HCT116 (cell line): ENCODE measurements around the gene ASPA. TPM values are rescaled to one million over a fixed set of nuclear protein-coding genes. Genes with fewer than 3 reads are reported as not detected.

Experiments used
- ATAC-seq: fragments of 200-7000 bp; cut with Tn5 transposase; 2 replicates; pipeline ENCODE4 v1.9.1; 2020; ENCODE audit warnings: mild to moderate bottlenecking, moderate library complexity
- BruUV-seq: library from RNA; stranded (reverse); fragments of 400-500 nt; replicated peaks from 2 replicates; lab custom pipeline; 2021; lab: Mats Ljungman, UMichigan
- CTCF ChIA-PET: fragments of 300-600 bp; sonication (Branson Sonifier 250); formaldehyde crosslinking; loops from one replicate; lab custom pipeline; 2021; ENCODE audit warnings: antibody characterized with exemption; lab: Charles Lee
- POLR2A ChIA-PET: fragments of 300-600, 350-600 bp; sonication (Branson Sonifier 250); formaldehyde crosslinking; loops from one replicate; lab custom pipeline; 2021; ENCODE audit warnings: antibody characterized with exemption; lab: Charles Lee
- RAD21 ChIA-PET, 2 experiments: fragments of 300-600 bp; sonication (Branson Sonifier 250); formaldehyde crosslinking; loops; one replicate each; lab custom pipeline; 2023; ENCODE audit warnings: low total read pairs in 2 of 2; ENCODE audit not compliant: uncharacterized antibody in 2 of 2, unreplicated experiment in 2 of 2, low non-redundant PET in 1 of 2; lab: Charles Lee
- DNase-seq: peaks from one replicate; pipeline ENCODE4 v3.0.0-alpha.2; 2010; ENCODE audit warnings: low read depth, low spot score
- H2AFZ ChIP-seq: fragments of 200-600 bp; shearing (Covaris generic), sonication (generic); 2 replicates; pipeline ENCODE4 v1.6.1; 2017; ENCODE audit warnings: low read depth, mixed run types, mixed read lengths, antibody characterized with exemption, low read length; ENCODE audit not compliant: poor library complexity, severe bottlenecking
- H3K27ac ChIP-seq: 2 replicates; pipeline ENCODE4 v1.5.1; 2012; ENCODE audit warnings: low read depth, low read length
- H3K27me3 ChIP-seq: fragments of 200-600 bp; sonication (generic); 2 replicates; pipeline ENCODE4 v1.6.1; 2016; ENCODE audit warnings: mixed run types, low read length, mixed read lengths; ENCODE audit not compliant: insufficient read depth
- H3K36me3 ChIP-seq, 2 experiments: fragments of 200-500 bp in 1 of 2; fragments of 200-600 bp in 1 of 2; sonication (Bioruptor generic) in 1 of 2; sonication (generic) in 1 of 2; 2 replicates each; pipeline versions ENCODE4 v1.5.1 to v1.6.1; 2014 to 2016; ENCODE audit warnings: low read length in 2 of 2, inconsistent platforms in 1 of 2, mixed read lengths in 1 of 2, mixed run types in 1 of 2; ENCODE audit not compliant: insufficient read depth in 2 of 2, control insufficient read depth in 1 of 2
- H3K4me1 ChIP-seq, 2 experiments: fragments of 200-600 bp in 1 of 2; sonication (generic) in 1 of 2; 2 replicates each; pipeline versions ENCODE4 v1.5.1 to v1.6.1; 2012 to 2017; ENCODE audit warnings: low read length in 2 of 2, inconsistent platforms in 1 of 2, mild to moderate bottlenecking in 1 of 2, mixed read lengths in 1 of 2, mixed run types in 1 of 2, moderate library complexity in 1 of 2; ENCODE audit not compliant: insufficient read depth in 2 of 2, control insufficient read depth in 1 of 2
- H3K4me2 ChIP-seq: fragments of 200-600 bp; sonication (generic); 2 replicates; pipeline ENCODE4 v1.6.1; 2017; ENCODE audit warnings: mixed run types, low read length, mixed read lengths
- H3K4me3 ChIP-seq, 2 experiments: fragments of 200-600 bp in 1 of 2; sonication (generic) in 1 of 2; replicated peaks in 1 of 2; 2 replicates each; pipeline ENCODE4 v1.5.1; 2011 to 2016; ENCODE audit warnings: low read length in 2 of 2, control low read depth in 1 of 2, low read depth in 1 of 2, mild to moderate bottlenecking in 1 of 2, mixed read lengths in 1 of 2, mixed run types in 1 of 2
- H3K79me2 ChIP-seq: fragments of 200-600 bp; sonication (generic); 2 replicates; pipeline ENCODE4 v1.6.1; 2017; ENCODE audit warnings: mild to moderate bottlenecking, mixed run types, low read length, moderate library complexity, mixed read lengths; ENCODE audit not compliant: insufficient read depth
- H3K9ac ChIP-seq: fragments of 200-600 bp; sonication (generic); 2 replicates; pipeline ENCODE4 v1.6.1; 2016; ENCODE audit warnings: low read length, mixed read lengths
- H3K9me2 ChIP-seq: fragments of 200-600 bp; sonication (generic), shearing (Covaris generic); 2 replicates; pipeline ENCODE4 v1.6.1; 2017; ENCODE audit warnings: mixed run types, mild to moderate bottlenecking, moderate library complexity; ENCODE audit not compliant: insufficient read depth
- H3K9me3 ChIP-seq, 2 experiments: fragments of 200-500 bp in 1 of 2; fragments of 200-600 bp in 1 of 2; sonication (Bioruptor generic) in 1 of 2; sonication (generic) in 1 of 2; 2 replicates each; pipeline ENCODE4 v1.6.1; 2014 to 2017; ENCODE audit warnings: low read length in 2 of 2, mixed read lengths in 2 of 2, inconsistent platforms in 1 of 2, low read depth in 1 of 2, mild to moderate bottlenecking in 1 of 2, mixed run types in 1 of 2, moderate library complexity in 1 of 2; ENCODE audit not compliant: control insufficient read depth in 1 of 2, insufficient read depth in 1 of 2
- H4K20me1 ChIP-seq: fragments of 200-600 bp; sonication (generic), shearing (Covaris generic); 2 replicates; pipeline ENCODE4 v1.6.1; 2017; ENCODE audit warnings: mixed run types, mild to moderate bottlenecking, moderate library complexity; ENCODE audit not compliant: insufficient read depth
- CBX3 ChIP-seq: IDR thresholded peaks from 2 replicates; pipeline ENCODE4 v1.6.1; 2012; ENCODE audit warnings: low read depth
- CTCF ChIP-seq, 3 experiments: fragments of 200-600 bp in 1 of 3; sonication (generic) in 1 of 3; IDR thresholded peaks in 2 of 3; conservative IDR thresholded peaks in 1 of 3; 2 replicates each; pipeline ENCODE4 v1.5.1; 2012 to 2017; ENCODE audit warnings: low read depth in 2 of 3, low read length in 2 of 3, antibody characterized with exemption in 1 of 3, borderline replicate concordance in 1 of 3, control low read depth in 1 of 3, mild to moderate bottlenecking in 1 of 3, mixed read lengths in 1 of 3, mixed run types in 1 of 3, moderate library complexity in 1 of 3; ENCODE audit not compliant: insufficient read depth in 1 of 3
- EGR1 ChIP-seq: IDR thresholded peaks from 2 replicates; pipeline ENCODE4 v1.6.1; 2012; ENCODE audit warnings: low read depth
- ELF1 ChIP-seq: IDR thresholded peaks from 2 replicates; pipeline ENCODE4 v1.6.1; 2012; ENCODE audit warnings: low read depth, borderline replicate concordance
- EZH2 ChIP-seq: fragments of 200-600 bp; sonication (generic); IDR thresholded peaks from 2 replicates; pipeline ENCODE4 v1.6.1; 2017; ENCODE audit warnings: antibody characterized with exemption, mixed run types
- FOSL1 ChIP-seq: IDR thresholded peaks from 2 replicates; pipeline ENCODE4 v1.6.1; 2012; ENCODE audit warnings: low read depth
- MAX ChIP-seq: IDR thresholded peaks from 2 replicates; pipeline ENCODE4 v1.6.1; 2012
- POLR2A ChIP-seq: IDR thresholded peaks from 2 replicates; pipeline ENCODE4 v1.7.0; 2011; ENCODE audit warnings: borderline replicate concordance; ENCODE audit not compliant: insufficient read depth, insufficient read length; ENCODE audit errors: extremely low read depth
- POLR2AphosphoS5 ChIP-seq: IDR thresholded peaks from 2 replicates; pipeline ENCODE4 v1.6.1; 2011; ENCODE audit warnings: mild to moderate bottlenecking, low read depth, low read length, moderate library complexity
- RAD21 ChIP-seq: IDR thresholded peaks from 2 replicates; pipeline ENCODE4 v1.6.1; 2012; ENCODE audit warnings: low read depth, mild to moderate bottlenecking
- SRF ChIP-seq: IDR thresholded peaks from 2 replicates; pipeline ENCODE4 v1.6.1; 2012; ENCODE audit warnings: low read depth
- TCF7L2 ChIP-seq: IDR thresholded peaks from 2 replicates; pipeline ENCODE4 v1.7.0; 2011; ENCODE audit warnings: borderline replicate concordance, inconsistent platforms; ENCODE audit not compliant: insufficient read depth, insufficient read length; ENCODE audit errors: extremely low read depth
- YY1 ChIP-seq: IDR thresholded peaks from 2 replicates; pipeline ENCODE4 v1.6.1; 2011; ENCODE audit warnings: low read length, low read depth, moderate library complexity, mild to moderate bottlenecking; ENCODE audit not compliant: insufficient replicate concordance; ENCODE audit errors: extremely low read depth
- ZBTB33 ChIP-seq: IDR thresholded peaks from 2 replicates; pipeline ENCODE4 v1.6.1; 2011; ENCODE audit warnings: mild to moderate bottlenecking, low read length, moderate library complexity; ENCODE audit not compliant: insufficient replicate concordance; ENCODE audit errors: extremely low read depth
- ZFX ChIP-seq: fragments of 450-650 bp; IDR thresholded peaks from 2 replicates; pipeline ENCODE4 v1.6.1; 2017
- intact Hi-C: fragments of 100-400 bp; cut with micrococcal nuclease; formaldehyde crosslinking; loops from 2 replicates; pipeline ENCODE4 v1.10.0; 2022
- total RNA-seq: library from RNA; stranded (reverse); gene quantifications from one replicate; pipeline ENCODE4 v1.2.1, GENCODE V29; 2021; ENCODE audit not compliant: unreplicated experiment

Gene ASPA
- total RNA-seq, 1 experiment from 2014 or later = not detected

- DNase-seq = no peak
- ChIA-PET POLR2A (no interaction called here), RAD21 (no interaction called here), CTCF (no interaction called here)
- TF ChIP-seq TCF7L2 (no peak), CBX3 (no peak), ELF1 (no peak), YY1 (no peak), ZFX (no peak), SRF (no peak), POLR2AphosphoS5 (no peak), MAX (no peak)
- Histone ChIP-seq H3K9me2 (no peaks in the 10 kb centered on the region), H3K27me3 (no peaks in the 10 kb centered on the region; the same call in 1 of the 2 replicates), H3K27ac (no peak overlapping the region), H3K79me2 (no peaks in the 10 kb centered on the region), H3K9ac (no peak overlapping the region), H3K9me3 (peaks cover 0 to 4% of the 10 kb centered on the region in 2 experiments; a peak in 1 of 4 replicates), H3K36me3 (no peaks in the 10 kb centered on the region), H2AFZ (no peak overlapping the region), H3K4me2 (no peak overlapping the region), H3K4me3 (no peak overlapping the region), H4K20me1 (no peaks in the 10 kb centered on the region), H3K4me1 (no peaks in the 10 kb centered on the region)
- no TSS peak for BruUV-seq
- intact Hi-C loops = no loop called here
- no peak for ATAC-seq
Observed at GRCh38 chr17:3497101-3497500, 21.3 kb downstream of the ASPA start.

- Histone ChIP-seq H3K4me2 (no peak overlapping the region), H3K36me3 (no peaks in the 10 kb centered on the region)
Observed at GRCh38 chr17:3501344-3501743, 25.5 kb downstream of the ASPA start.

More at GRCh38 chr17:3501344-3501743, 25.5 kb downstream of the ASPA start:
- H3K9ac ChIP-seq = no peak overlapping the region
- H3K4me3 ChIP-seq = no peak overlapping the region
- no peaks in the 10 kb centered on the region for H3K79me2 ChIP-seq
- H4K20me1 ChIP-seq = no peaks in the 10 kb centered on the region
- no peak overlapping the region for H2AFZ ChIP-seq
- BruUV-seq = no TSS peak
- ChIA-PET RAD21 (no interaction called here), CTCF (no interaction called here), POLR2A (no interaction called here)
- no peak overlapping the region for H3K27ac ChIP-seq
- DNase-seq = no peak
- no peaks in the 10 kb centered on the region for H3K27me3 ChIP-seq
- no peaks in the 10 kb centered on the region for H3K4me1 ChIP-seq
- intact Hi-C loops = no loop called here
- H3K9me2 ChIP-seq = no peaks in the 10 kb centered on the region
- TF ChIP-seq SRF = no peak
- TF ChIP-seq ZBTB33 = no peak
- TF ChIP-seq MAX = no peak
- TF ChIP-seq RAD21 = no peak
- no peak for TF ChIP-seq ZFX
- TF ChIP-seq POLR2A = no peak
- TF ChIP-seq CBX3 = no peak
- no peak for TF ChIP-seq EZH2
- TF ChIP-seq FOSL1 = no peak
- TF ChIP-seq CTCF (IDR thresholded peaks at IDR 0.05 in 2 of 3, conservative IDR thresholded peaks at IDR 0.05 in 1 of 3; ENCODE audit: borderline replicate concordance in 1 of 3, insufficient read depth in 1 of 3, low read depth in 2 of 3, low read length in 2 of 3) = no peak
- TF ChIP-seq EGR1 = no peak
- no peak for TF ChIP-seq TCF7L2
- ATAC-seq = no peak
- peaks cover 0 to 4% of the 10 kb centered on the region in 2 experiments; a peak in 1 of 4 replicates for H3K9me3 ChIP-seq
